CD4-positive, CD25-positive, alpha-beta regulatory T cell (primary cell): ENCODE results near the gene FIBCD1. TPM values are rescaled to one million over a fixed set of nuclear protein-coding genes. Genes with fewer than 3 reads are reported as not detected.
A peak's percentile ranks its signal among the peaks of the same experiment; 100 is the strongest.
"Not testable (repeated sequence)": the region's sequence is repeated elsewhere in the genome, so short reads cannot be mapped to it uniquely, and the experiment has no call there.

Source experiments
- ATAC-seq, 2 donors: fragments of 150-1000 bp; cut with Tn5 transposase; one replicate each; pipeline ENCODE4 v1.10.0; 2021; ENCODE audit warnings: low read depth in 2 of 2, moderate number of reproducible peaks in 2 of 2, moderate library complexity in 1 of 2
- DNase-seq, 3 donors: peaks; one replicate each; pipeline versions ENCODE4 v3.0.0 to v3.0.0-alpha.2; 2012 to 2022; ENCODE audit warnings: mixed read lengths in 1 of 3
- H3K27ac ChIP-seq: one replicate; pipeline ENCODE4 v1.7.0; 2013; ENCODE audit warnings: mild to moderate bottlenecking, low read length; ENCODE audit not compliant: insufficient read depth, poor library complexity, severe bottlenecking
- H3K27me3 ChIP-seq: one replicate; pipeline ENCODE4 v1.7.0; 2013; ENCODE audit warnings: low read length; ENCODE audit not compliant: control insufficient read depth, insufficient read depth
- H3K36me3 ChIP-seq: one replicate; pipeline ENCODE4 v1.7.0; 2013; ENCODE audit warnings: mild to moderate bottlenecking, low read length, moderate library complexity; ENCODE audit not compliant: control insufficient read depth, insufficient read depth
- H3K4me1 ChIP-seq: 2 replicates; pipeline ENCODE4 v1.7.0; 2013; ENCODE audit warnings: mild to moderate bottlenecking, low read length; ENCODE audit not compliant: insufficient read depth, control insufficient read depth, poor library complexity, severe bottlenecking
- H3K4me3 ChIP-seq: one replicate; pipeline ENCODE4 v1.7.0; 2013; ENCODE audit warnings: low read depth, mild to moderate bottlenecking, low read length, moderate library complexity
- H3K9me3 ChIP-seq, 2 experiments: 1 replicate in 1 of 2; 2 replicates in 1 of 2; pipeline ENCODE4 v1.7.0; 2013; ENCODE audit warnings: low read length in 2 of 2, mild to moderate bottlenecking in 1 of 2, moderate library complexity in 1 of 2; ENCODE audit not compliant: control insufficient read depth in 2 of 2
- H3K27ac Mint-ChIP-seq, 3 donors: one replicate each; pipeline ENCODE4 v1.8.0; 2020 to 2022; ENCODE audit warnings: mild to moderate bottlenecking in 3 of 3, mixed read lengths in 3 of 3, moderate library complexity in 2 of 3
- H3K27me3 Mint-ChIP-seq: one replicate; pipeline ENCODE4 v1.8.0; 2022; ENCODE audit warnings: mild to moderate bottlenecking, mixed read lengths
- H3K36me3 Mint-ChIP-seq: one replicate; pipeline ENCODE4 v1.8.0; 2020; ENCODE audit warnings: mixed read lengths
- H3K4me1 Mint-ChIP-seq, 4 donors: one replicate each; pipeline ENCODE4 v1.8.0; 2020 to 2022; ENCODE audit warnings: mixed read lengths in 4 of 4, mild to moderate bottlenecking in 1 of 4
- H3K4me3 Mint-ChIP-seq, 4 donors: one replicate each; pipeline ENCODE4 v1.8.0; 2020 to 2022; ENCODE audit warnings: mild to moderate bottlenecking in 4 of 4, mixed read lengths in 4 of 4, moderate library complexity in 3 of 4
- H3K9me3 Mint-ChIP-seq, 7 donors: one replicate each; pipeline ENCODE4 v1.8.0; 2020 to 2022; ENCODE audit warnings: mixed read lengths in 7 of 7, mild to moderate bottlenecking in 3 of 7, moderate library complexity in 2 of 7
- polyA plus RNA-seq, 4 donors: library from polyadenylated mRNA; unstranded; fragments of 300-500 nt; fragmentation: Illumina TruSeq; gene quantifications; one replicate each; pipeline ENCODE4 v1.2.3, GENCODE V29; 2021
- total RNA-seq: library from RNA; stranded (reverse); gene quantifications from one replicate; pipeline ENCODE4 v1.2.3, GENCODE V29; 2022

FIBCD1 gene
- total and polyA plus RNA-seq, 5 donors from 2014 or later = not detected

DNA sequence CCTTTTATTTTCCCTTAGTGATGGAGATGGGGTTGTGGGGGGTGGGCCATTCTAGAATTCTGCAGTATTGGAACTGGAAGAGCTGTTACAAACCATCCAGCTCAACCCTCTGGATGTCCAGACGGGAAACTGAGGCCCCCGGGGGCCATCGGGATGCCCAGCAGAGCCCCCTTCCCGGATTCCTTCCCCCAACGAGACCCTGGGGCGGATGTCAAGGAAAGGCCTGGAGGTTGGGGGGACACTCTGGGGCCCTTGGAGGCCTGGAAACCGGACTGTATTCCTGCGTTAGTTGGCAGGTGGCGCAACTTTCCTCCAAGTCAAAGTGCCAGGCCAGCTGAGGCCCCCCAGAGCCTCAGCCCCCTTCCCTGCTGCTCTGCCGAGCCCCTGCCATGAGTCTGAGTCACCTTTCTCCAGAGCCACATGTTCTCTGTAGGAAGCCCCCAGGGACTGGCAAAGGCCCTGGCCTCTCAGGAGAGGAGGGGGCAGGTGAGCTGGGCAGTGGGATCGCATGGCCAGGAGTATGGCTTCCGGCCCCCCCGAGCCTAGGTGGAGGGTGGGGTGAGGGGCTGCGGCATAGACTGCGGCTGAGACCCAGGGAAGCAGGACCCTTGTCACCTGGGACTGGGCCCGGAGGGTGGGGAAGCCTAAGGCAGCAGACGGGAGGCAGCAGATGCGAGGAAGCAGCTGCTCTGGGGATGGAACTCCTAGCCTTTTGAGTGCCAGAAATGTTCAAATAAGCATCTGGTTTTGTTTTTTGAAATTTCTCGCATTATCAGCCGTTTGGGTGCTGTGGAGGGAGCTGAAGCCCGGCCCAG is 17.8 kb upstream of the FIBCD1 start:
- H3K9me3 ChIP-seq = no peaks in the 10 kb centered on the region
- H3K27ac Mint-ChIP-seq = no peak overlapping the region
- no peak overlapping the region for H3K4me3 Mint-ChIP-seq
- H3K27me3 ChIP-seq = no peaks in the 10 kb centered on the region
- DNase-seq = no peak
- H3K4me3 ChIP-seq = no peak overlapping the region
- no peaks in the 10 kb centered on the region for H3K4me1 ChIP-seq
- no peaks in the 10 kb centered on the region for H3K4me1 Mint-ChIP-seq
- no peaks in the 10 kb centered on the region for H3K36me3 ChIP-seq
- no peak for ATAC-seq
- no peak overlapping the region for H3K27ac ChIP-seq
- no peaks in the 10 kb centered on the region for H3K36me3 Mint-ChIP-seq
- peaks cover 0 to 2% (median 0%) of the 10 kb centered on the region in 7 donors for H3K9me3 Mint-ChIP-seq
- H3K27me3 Mint-ChIP-seq = peaks cover 11% of the 10 kb centered on the region

- Histone ChIP-seq H3K27ac (no peak overlapping the region), H3K27me3 (no peaks in the 10 kb centered on the region), H3K4me3 (no peak overlapping the region), H3K9me3 (no peaks in the 10 kb centered on the region), H3K4me1 (no peaks in the 10 kb centered on the region), H3K36me3 (no peaks in the 10 kb centered on the region)
- H3K27ac Mint-ChIP-seq = no peak overlapping the region
- H3K36me3 Mint-ChIP-seq = no peaks in the 10 kb centered on the region
- H3K27me3 Mint-ChIP-seq = peaks cover 14% of the 10 kb centered on the region
- H3K4me3 Mint-ChIP-seq = no peak overlapping the region
- H3K9me3 Mint-ChIP-seq = peaks cover 0 to 2% (median 0%) of the 10 kb centered on the region in 7 donors
- ATAC-seq (no peak), DNase-seq (no peak)
- no peaks in the 10 kb centered on the region for H3K4me1 Mint-ChIP-seq
Observed at GRCh38 chr9:130955947-130956621, 17.0 kb upstream of the FIBCD1 start.

- H3K27ac ChIP-seq, H3K36me3 Mint-ChIP-seq, H3K36me3 ChIP-seq, DNase-seq, H3K9me3 ChIP-seq, ATAC-seq, H3K9me3 Mint-ChIP-seq, H3K4me1 ChIP-seq, H3K27ac Mint-ChIP-seq, H3K4me3 Mint-ChIP-seq, H3K27me3 ChIP-seq, H3K4me1 Mint-ChIP-seq, H3K4me3 ChIP-seq: not testable (repeated sequence)
- peaks cover 15% of the 10 kb centered on the region for H3K27me3 Mint-ChIP-seq
Observed at GRCh38 chr9:130954925-130955324, 15.9 kb upstream of the FIBCD1 start.

DNA sequence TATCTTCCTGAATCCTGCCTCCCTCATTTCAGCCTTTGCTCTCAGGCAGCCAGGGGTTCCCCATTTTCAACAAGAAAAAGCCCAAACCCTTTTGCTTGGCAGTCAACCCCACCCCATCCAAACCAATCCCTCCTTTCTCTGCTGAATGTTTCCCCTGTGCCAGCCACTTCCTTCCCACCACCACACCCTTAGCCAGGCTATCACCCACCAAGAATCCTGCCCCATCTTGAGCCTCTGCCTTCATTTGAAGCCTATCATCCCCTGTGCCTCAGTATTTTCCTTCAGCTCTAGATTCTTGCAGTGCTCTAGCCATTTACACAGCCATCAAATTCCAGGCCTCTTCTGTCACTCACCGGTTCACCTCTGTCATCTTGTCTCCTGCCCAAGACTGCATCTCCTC is 15.3 kb upstream of the FIBCD1 start:
- Histone ChIP-seq H3K4me3 (no peak overlapping the region), H3K27me3 (peaks cover 3% of the 10 kb centered on the region), H3K27ac (no peak overlapping the region), H3K9me3 (no peaks in the 10 kb centered on the region), H3K4me1 (no peaks in the 10 kb centered on the region), H3K36me3 (no peaks in the 10 kb centered on the region)
- ATAC-seq = no peak
- Mint-ChIP-seq H3K27ac (no peak overlapping the region), H3K4me3 (no peak overlapping the region), H3K9me3 (peaks cover 0 to 2% (median 0%) of the 10 kb centered on the region in 7 donors), H3K4me1 (no peaks in the 10 kb centered on the region), H3K27me3 (peaks cover 15% of the 10 kb centered on the region), H3K36me3 (no peaks in the 10 kb centered on the region)
- no peak for DNase-seq

GRCh38 chr9:130952065-130952762 is 13.2 kb upstream of the FIBCD1 start:
- H3K27ac ChIP-seq = no peak overlapping the region
- H3K9me3 ChIP-seq = no peaks in the 10 kb centered on the region
- H3K27me3 ChIP-seq = peaks cover 3% of the 10 kb centered on the region
- no peak overlapping the region for H3K4me3 ChIP-seq
- no peaks in the 10 kb centered on the region for H3K36me3 ChIP-seq
- Mint-ChIP-seq H3K4me3 (no peak overlapping the region), H3K36me3 (no peaks in the 10 kb centered on the region), H3K27me3 (peaks cover 28% of the 10 kb centered on the region), H3K27ac (no peak overlapping the region), H3K9me3 (peaks cover 0 to 3% (median 0%) of the 10 kb centered on the region in 7 donors), H3K4me1 (peaks cover 0 to 3% (median under 1%) of the 10 kb centered on the region in 4 donors)
- DNase-seq (no peak), ATAC-seq (no peak)
- H3K4me1 ChIP-seq = no peaks in the 10 kb centered on the region

- Histone ChIP-seq H3K9me3 (no peaks in the 10 kb centered on the region), H3K27me3 (peaks cover 3% of the 10 kb centered on the region), H3K27ac (no peak overlapping the region), H3K4me3 (no peak overlapping the region), H3K4me1 (no peaks in the 10 kb centered on the region), H3K36me3 (no peaks in the 10 kb centered on the region)
- DNase-seq = no peak
- no peak for ATAC-seq
- Mint-ChIP-seq H3K36me3 (no peaks in the 10 kb centered on the region), H3K4me3 (peak overlapping the region in 1 of 4 donors; percentile 51), H3K27ac (no peak overlapping the region), H3K27me3 (peaks cover 29% of the 10 kb centered on the region), H3K9me3 (peaks cover 0 to 3% (median 0%) of the 10 kb centered on the region in 7 donors), H3K4me1 (peaks cover 0 to 3% (median under 1%) of the 10 kb centered on the region in 4 donors)
Observed at GRCh38 chr9:130950039-130950311, 10.9 kb upstream of the FIBCD1 start.

DNA sequence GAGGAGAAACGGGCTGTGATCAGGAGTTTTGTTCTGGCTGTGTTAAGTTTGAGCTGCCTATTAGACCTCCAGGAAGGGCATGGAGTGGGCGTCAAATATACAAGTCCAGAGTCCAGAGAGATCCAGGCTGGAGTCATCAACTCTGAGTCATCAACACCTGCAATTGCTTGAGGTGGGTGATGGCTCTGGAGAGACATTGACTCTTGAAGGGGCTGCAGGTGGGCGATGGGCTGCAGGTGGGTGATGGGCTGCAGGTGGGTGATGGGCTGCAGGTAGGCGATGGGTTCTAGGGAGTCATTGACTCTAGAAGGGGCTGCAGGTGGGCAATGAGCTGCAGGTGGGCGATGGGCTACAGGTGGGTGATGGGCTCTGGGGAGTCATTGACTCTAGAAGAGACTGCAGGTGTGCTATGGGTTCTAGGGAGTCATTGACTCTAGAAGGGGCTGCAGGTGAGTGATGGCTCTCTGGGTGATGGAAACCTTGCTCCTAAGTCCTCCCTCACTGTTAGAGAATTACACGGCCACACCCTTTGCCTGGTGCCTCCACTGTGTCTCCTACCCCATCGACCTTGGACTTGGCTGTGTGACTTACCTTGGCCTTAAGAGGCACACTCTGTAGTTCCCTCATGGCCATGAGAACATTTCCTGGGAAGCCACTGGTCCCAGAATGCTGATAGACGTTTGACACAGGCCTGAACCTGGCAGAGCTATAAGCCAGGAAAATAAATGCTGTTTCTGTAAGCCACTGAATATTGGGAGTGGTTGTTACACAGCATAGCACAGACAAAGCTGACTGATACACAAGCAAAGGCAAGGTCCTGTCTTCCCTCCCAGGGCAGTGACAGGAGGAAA is 10.4 kb upstream of the FIBCD1 start:
- no peak overlapping the region for H3K27ac Mint-ChIP-seq
- Histone ChIP-seq H3K36me3 (no peaks in the 10 kb centered on the region), H3K9me3 (no peaks in the 10 kb centered on the region), H3K27ac (no peak overlapping the region), H3K4me3 (no peak overlapping the region), H3K4me1 (no peaks in the 10 kb centered on the region), H3K27me3 (peaks cover 3% of the 10 kb centered on the region)
- no peaks in the 10 kb centered on the region for H3K36me3 Mint-ChIP-seq
- H3K27me3 Mint-ChIP-seq = peaks cover 29% of the 10 kb centered on the region
- DNase-seq = no peak
- ATAC-seq = no peak
- peaks cover 0 to 3% (median 0%) of the 10 kb centered on the region in 7 donors for H3K9me3 Mint-ChIP-seq
- H3K4me1 Mint-ChIP-seq = peaks cover 0 to 3% (median under 1%) of the 10 kb centered on the region in 4 donors
- H3K4me3 Mint-ChIP-seq = no peak overlapping the region
